GM11168 (cell line): ENCODE data around the gene SAXO2.
"Not testable (repeated sequence)": the region's sequence is repeated elsewhere in the genome, so short reads cannot be mapped to it uniquely, and the experiment has no call there.

Experiments
- in situ Hi-C: fragments of 300-500 bp; cut with MboI; formaldehyde crosslinking; loops from one replicate; pipeline ENCODE4 v1.12.0; 2022; ENCODE audit warnings: low sequenced_read_pairs; ENCODE audit not compliant: unreplicated experiment

Gene SAXO2

DNA sequence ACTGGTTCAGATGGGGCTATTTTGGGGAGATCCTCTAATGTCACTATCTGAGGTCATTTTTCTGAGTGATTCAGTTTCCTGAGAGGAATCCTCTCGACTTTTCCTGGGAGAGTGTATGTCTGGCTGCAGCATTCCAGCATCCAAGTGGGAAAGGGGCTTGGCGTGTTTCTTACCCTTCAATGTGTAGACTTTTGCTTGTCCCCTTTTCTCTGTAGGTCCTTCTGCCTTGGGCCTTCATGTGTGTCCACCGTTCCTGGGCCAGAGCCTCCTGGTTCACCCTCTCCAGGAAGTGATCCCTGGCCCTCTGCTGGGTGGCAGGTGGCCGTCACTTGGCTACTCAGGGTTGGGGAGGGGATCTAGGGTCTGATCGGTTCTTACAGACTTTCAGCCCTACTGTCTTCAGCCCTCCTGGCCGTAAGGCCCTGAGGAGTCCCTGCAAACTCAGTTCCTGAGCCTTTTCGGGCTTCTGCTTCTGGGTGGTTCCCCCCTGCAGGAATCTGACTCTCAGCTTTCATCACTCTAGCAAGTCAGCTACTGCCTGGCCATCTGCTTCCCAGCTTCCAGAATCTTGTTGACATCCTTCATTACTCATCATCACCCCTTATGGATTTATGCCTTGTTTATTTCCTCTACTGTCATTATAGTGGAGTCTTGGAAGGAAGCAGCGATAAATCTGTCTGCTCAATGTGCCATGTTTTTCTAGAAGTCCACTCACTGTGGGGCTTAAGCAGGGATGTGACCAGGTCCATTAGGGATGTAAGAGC, 50.1 kb downstream of the SAXO2 start:
- in situ Hi-C loops, result no loop called here

DNA sequence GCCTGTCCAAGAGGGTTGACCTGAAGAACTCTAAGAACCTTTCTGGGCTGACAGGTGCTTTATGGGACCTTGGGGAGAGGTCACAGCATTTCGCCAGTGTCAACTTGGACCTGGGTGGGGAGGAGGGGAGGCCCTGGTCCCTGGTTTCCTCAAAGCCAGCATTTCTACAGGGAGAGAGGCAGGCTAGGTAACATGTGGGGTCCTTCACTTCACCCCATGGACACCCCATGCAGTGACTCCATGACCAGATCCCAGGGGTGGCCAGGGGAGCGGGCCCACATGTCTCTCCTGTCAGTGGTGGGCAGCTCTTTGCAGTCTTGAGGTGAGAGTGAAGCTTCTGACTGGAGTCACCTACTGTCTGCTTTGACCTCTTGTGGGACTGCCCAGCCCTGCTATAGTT, 50.8 kb downstream of the SAXO2 start:
- in situ Hi-C loops, result no loop called here

DNA sequence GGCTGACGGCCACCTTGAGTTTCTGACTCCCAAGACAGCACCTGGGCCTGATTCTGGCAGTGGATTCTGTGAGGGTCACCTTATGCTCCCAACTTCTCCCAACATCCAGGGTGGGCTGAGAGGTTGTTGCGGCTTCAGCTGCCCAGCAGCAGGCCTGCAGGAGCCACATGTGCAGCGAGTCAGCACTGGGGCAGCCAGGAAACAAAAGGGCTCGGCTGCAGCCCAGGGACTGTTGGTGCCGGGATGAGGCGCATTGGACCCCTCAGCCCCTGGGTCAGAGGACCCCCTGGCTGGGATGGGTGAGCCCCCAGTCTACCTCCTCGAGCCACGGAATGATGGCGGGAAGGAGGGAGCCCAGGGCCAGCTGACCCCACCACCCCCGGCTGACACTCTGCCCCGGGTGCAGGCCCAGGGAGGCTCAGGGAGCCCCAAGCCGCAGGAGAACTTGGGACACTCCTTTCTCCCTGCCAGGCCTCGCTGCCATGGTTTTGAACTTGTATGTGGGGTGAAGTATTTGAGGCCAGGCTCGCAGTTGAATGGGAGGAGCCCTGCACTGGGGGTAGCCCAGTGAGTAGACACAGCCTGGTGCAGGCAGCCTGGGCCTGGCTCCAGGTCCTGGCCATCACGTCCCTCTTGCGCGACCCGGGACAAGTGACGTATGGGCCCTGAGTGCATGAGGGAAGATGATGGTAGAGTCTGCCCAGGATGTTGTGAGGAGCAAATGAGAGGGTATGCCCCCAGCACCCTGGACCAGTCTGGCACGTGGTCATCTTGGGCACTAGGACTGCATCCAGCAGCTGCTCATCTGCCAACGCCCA, 51.5 kb downstream of the SAXO2 start:
- in situ Hi-C loops, result not testable (repeated sequence)

DNA sequence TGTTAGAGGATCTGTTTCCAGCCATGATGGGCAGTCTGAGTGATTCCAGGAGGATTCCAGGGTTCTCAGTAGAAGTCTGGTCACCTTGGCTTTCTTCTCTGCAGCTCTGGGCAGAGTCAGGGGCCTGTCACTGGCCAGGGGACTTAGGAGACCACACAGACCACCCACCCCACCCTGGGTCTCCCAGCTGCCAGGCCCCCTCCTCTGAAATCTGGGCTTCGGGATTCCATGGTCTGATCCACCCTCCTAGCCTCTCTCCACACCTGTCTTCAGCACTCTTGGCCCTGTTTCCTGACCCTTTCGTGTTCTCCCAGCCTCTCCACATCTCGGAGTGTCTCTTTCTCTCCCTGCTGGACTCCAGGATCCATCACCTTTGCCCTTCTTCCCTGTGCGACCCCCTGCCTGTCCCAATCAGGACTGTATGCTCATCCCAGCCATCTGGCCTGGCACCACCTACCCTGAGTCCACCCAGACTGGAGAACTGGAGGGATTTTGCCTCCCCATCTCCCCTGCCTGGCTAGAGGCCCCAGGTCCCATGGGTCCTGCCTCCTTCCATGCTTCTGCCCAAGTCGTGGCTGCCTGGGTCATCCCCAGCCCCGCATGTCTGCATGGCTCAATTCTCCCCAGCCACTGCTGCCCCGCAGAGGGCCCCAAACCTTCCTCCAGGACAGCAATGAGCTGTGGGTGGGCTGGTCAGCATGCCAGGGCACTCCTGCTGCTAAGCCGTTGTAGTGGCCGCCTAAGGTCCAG, 52.3 kb downstream of the SAXO2 start:
- in situ Hi-C loops, result no loop called here

DNA sequence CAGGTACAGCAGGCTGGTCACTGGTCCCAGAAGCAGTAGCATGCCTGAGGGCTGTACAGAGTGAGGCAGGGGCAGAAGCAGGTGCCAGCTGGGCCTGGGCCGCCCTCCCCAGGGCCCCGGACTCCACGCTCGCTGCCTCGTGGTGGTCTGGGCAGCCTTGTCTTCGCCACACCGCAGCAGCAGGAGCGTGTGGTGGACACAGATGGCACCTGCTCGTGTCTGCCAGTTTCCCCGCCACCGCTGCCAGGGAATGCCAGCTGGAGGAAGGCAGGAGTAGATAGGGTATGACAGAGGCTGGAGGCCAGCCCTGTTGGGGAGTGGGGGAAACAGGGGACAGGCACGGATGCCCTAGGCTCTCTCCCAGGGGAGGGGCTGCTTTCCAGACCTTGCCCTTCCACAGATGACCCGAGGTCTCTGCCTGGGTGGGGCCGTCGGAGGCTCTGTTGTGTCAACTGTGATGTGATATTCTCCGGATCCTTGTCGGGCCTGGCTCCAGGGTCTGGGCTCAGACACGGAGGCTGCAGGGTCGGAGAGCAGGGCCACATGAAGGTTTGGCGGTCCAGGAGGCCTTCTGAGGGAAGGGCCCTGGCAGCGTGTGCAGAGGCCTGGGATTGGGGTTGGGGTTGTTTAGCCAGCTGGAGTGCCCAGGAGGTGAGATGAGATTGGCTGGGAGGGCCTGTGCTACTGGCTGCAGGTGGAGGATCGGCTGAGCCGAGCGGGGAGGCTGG, 53.1 kb downstream of the SAXO2 start:
- in situ Hi-C loops, result no loop called here

DNA sequence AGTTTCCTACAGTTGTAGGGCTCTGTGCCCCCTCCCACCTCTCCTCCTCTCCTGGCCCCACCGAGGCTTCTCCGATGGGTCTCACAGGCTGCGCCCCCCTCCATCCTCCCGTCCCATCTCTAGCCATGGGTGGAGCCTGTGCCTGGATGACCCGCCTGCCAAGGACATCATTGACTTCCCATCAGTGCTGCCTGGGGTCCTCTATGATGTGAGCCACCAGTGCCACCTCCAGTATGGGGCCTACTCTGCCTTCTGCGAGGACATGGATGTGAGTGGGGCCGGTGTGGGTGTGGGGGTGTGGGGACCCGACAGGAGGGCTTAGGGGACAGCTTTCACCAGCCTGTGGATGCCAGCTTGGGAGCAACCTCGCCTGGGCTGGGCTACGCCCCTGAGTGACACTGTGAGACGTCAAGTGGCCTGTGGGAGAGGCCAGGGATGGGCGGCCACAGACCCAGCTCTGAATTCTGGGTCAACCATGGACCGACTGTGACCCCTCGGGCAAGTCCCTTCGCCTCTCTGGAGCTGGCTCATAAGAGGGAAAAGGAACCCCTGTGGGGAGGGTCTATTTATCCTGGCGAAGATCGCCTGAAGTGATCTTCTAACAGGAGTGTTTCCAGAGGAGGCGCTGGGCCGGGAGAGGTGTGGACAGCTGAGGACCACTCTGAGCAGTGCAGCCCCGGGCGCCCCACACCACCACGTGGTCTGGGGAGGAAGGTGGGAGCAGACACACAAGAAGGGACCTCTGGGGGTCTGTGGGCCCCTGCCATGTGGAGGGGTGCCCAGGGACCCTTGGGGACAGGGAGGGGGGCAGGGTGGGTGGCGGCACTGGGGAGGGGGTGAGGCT, 53.9 kb downstream of the SAXO2 start:
- in situ Hi-C loops, result not testable (repeated sequence)

DNA sequence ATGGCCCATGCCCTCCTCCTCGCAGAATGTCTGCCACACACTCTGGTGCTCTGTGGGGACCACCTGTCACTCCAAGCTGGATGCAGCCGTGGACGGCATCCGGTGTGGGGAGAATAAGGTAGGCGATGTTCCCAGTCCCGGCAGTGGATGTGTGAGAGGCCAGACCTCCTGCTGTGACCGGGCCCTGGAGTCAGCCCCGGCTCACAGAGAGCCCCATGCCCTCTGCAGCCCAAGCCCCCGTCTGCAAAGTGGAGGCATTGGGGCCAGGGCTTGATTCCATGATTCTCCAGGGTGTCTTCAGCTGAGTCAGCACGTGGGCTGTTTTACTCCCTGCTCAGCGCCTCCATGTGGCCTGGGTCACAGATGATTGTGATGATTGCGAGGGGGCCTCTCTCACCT, 54.5 kb downstream of the SAXO2 start:
- in situ Hi-C loops, result no loop called here

DNA sequence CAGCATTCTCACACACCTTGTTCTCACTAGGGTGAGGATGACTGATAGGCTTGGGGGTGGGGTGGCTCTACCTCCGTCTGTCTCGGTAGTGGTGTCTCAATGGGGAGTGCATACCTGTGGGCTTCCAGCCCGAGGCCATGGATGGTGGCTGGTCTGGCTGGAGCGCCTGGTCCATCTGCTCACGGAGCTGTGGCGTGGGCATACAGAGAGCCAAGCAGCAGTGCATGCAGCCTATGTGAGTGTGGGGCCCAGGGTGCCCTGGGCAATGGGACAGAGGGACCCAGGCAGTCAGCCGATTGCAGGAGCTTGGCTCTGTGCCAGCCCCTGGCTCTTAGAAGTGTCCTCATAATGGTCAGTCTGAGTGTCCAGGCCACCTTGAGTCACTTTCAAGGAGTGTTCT, 54.9 kb downstream of the SAXO2 start:
- in situ Hi-C loops, result not testable (repeated sequence)

DNA sequence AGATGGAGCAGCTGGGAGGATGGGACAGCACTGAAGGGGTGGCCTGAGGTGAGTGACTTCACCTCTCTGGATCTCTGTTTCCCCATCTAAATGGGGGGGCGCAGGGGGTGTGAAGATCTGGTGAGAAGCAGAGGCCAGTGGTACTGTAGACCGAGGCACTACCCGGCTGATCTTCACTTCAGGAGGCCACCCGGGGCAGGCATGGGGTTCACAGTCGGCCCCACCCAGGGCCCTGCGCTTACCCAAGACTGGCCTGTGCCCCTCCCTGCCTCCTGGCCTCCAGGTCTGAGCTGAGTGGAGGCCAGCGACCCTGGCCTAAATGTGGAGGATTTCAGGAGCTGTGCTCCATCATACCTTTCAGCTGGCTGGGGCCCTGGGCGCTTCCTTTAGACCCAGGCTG, 55.7 kb downstream of the SAXO2 start:
- in situ Hi-C loops, result not testable (repeated sequence)

DNA sequence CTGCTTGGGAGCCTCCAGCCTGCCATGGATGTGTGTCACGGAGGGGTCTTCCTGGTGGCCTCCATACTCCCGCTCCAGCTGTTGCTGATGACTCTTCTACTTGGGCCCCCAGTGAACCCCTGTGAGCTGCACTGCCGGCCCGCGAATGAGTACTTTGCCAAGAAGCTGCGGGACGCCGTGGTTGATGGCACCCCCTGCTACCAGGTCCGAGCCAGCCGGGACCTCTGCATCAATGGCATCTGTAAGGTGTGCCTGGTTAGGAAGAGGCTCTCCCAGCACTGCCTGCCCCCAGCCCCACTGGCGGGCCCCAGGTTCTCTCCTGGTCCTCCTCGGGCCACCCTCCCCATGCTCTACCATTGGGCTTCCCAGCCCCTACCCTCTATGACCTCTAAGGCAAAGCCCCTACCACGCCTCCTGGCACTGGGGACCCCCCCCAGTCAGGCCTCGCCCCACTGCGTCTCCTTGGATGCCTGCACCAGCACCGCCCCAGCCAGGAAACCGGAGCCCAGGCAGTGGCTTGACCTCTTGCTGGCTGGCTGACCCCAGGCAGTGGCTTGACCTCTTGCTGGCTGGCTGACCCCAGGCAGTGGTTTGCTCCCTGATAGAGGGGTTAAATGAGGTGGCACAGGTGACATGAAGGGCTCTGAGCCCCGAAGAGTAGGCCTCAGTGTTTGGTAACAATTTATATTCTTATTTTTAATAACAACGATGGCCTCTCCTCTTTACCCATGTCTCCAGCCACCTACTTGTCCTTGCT, 57.1 kb downstream of the SAXO2 start:
- in situ Hi-C loops, result not testable (repeated sequence)

DNA sequence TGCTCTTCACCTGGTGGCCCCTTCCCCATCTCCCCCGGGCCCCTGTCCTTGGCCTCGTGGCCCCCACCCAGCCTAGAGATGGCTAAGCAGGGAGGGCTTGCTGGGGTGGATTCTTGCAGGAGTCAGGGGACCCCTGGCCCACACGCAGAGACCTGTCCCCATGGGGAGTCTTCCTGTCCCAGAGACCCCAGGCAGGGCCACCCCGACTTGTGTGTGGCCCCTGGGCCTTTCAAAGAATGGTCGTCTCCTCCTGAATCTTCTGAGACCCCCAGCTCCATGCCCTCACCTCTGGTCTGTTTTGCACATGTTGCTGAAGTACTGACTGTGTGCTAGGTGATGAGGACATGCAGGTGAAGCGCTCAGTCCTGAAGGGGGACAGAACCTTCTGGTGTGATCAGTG, 58.2 kb downstream of the SAXO2 start:
- in situ Hi-C loops, result not testable (repeated sequence)

DNA sequence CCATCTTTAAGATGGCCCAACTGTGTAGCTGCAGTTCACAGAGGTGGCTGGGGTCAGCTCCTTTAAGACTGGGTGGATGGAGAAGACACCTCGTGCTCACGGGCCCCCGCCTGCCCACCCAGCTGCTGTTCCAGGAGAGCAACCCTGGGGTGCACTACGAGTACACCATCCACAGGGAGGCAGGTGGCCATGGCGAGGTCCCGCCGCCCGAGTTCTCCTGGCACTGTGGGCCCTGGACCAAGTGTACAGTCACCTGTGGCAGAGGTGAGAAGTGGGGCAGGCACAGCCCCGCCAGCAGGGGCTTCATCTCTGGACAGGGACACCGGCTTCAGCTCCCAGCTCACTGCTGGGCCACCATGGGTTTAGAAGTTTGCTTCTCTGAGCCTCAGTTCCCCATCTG, 59.9 kb downstream of the SAXO2 start:
- in situ Hi-C loops, result not testable (repeated sequence)

DNA sequence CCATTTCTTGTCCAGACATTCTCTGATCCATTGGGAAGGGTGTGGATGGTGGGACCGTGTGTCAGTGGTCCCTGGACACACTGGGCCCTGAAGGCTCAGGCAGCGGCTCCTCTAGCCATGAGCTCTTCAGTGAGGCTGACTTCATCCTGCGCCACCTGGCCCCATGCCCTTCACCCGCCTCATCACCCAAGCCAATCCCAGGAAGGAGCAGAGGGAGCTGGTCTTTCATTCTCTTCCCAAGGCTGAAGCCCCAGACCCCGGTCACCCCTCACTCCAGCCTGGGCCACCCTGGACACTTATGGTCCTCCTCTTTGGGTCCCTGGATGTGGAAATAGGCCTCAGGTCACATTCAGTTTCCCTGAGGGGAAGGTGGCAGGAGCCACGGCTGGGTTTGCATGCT, 62.2 kb downstream of the SAXO2 start:
- in situ Hi-C loops, result not testable (repeated sequence)

DNA sequence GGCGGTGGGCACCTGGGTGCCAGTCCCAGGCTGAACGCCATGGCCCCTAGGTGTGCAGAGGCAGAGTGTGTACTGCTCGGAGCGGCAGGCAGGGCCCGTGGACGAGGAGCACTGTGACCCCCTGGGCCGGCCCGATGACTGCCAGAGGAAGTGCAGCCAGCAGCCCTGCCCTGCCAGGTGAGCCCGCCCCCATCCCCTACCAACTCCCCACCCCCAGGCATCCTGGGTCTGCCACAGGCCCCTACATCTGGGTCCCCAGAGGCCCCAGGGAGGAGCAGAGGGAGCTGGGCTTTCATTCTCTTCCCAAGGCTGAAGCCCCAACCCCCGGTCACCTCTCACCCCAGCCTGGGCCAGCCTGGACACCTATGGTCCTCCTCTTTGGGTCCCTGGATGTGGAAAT, 63.0 kb downstream of the SAXO2 start:
- in situ Hi-C loops, result not testable (repeated sequence)

DNA sequence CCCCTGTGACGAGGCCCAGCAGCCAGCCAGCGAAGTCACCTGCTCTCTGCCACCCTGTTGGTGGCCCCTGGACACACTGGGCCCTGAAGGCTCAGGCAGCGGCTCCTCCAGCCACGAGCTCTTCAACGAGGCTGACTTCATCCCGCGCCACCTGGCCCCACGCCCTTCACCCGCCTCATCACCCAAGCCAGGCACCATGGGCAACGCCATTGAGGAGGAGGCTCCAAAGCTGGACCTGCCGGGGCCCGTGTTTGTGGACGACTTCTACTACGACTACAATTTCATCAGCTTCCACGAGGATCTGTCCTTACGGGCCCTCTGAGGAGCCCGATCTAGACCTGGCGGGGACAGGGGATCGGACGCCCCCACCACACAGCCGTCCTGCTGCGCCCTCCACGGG, 64.3 kb downstream of the SAXO2 start:
- in situ Hi-C loops, result not testable (repeated sequence)

DNA sequence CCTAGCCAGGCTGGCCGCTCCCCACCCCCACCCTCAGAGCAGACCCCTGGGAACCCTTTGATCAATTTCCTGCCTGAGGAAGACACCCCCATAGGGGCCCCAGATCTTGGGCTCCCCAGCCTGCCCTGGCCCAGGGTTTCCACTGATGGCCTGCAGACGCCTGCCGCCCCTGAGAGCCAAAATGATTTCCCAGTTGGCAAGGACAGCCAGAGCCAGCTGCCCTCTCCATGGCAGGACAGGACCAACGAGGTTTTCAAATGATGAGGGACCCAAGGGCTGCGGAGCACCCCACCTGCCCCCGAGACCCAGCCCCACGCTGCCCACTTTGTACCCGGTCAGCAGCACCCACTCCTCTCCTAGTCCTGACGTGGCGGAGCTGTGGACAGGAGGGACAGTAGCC, 64.8 kb downstream of the SAXO2 start:
- in situ Hi-C loops, result not testable (repeated sequence)

DNA sequence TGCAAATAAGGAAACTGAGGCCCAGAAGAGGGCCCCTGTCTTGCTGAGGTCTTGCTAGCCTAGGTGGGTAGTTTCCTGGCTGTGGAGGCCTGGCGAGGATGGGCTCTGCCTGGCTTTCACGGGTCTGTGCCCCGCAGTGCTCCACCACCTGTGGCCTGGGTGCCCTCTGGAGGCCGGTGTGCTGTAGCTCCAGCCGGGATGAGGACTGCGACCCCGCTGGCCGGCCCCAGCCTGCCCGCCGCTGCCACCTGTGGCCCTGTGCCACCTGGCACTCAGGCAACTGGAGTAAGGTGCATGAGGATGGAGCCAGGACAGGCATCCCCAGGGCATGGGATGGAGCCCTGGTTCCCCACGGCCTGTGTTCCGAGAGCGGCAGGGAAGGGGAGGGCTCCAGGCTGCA, 66.4 kb downstream of the SAXO2 start:
- in situ Hi-C loops, result not testable (repeated sequence)

DNA sequence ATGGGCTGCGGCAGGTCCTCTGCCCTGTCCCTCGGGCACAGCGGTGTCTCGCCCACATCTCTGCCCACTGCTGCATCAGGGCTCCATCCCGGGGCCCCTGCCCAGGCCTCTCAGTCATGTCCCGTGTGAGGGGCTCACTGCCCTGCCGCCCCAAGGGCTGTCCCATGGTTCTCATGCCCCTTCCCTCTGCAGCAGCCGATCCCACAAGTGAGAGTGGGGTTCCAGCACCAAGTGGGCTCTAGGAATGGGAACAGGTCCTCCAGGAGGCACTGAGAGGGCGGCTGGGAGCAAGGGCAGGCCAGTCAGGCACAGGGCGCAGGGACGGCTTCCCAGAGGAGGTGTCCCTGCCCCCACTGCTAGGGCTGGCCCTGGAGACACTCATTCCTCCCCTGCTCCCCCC, 68.3 kb downstream of the SAXO2 start:
- in situ Hi-C loops, result not testable (repeated sequence)
